WTC11 (cell line): Measurements from ENCODE around the gene SEC24C. TPM values are rescaled to one million over a fixed set of nuclear protein-coding genes. Genes with fewer than 3 reads are reported as not detected.

Source experiments
- CBFB ChIP-seq: sonication (generic); formaldehyde crosslinking; IDR thresholded peaks from 2 replicates; pipeline ENCODE4 v1.8.1; 2022; ENCODE audit warnings: mild to moderate bottlenecking, low read depth, missing genetic modification reagents
- CDX4 ChIP-seq: fragments of 250-450 bp; sonication (Bioruptor Pico); IDR thresholded peaks from 2 replicates; pipeline ENCODE4 v1.9.0; 2021; ENCODE audit warnings: moderate library complexity, mild to moderate bottlenecking, inconsistent platforms, borderline replicate concordance
- EMX1 ChIP-seq: fragments of 250-450 bp; sonication (Bioruptor Pico); IDR thresholded peaks from 2 replicates; pipeline ENCODE4 v1.8.0; 2021; ENCODE audit warnings: mild to moderate bottlenecking
- ESRRA ChIP-seq: sonication (generic); formaldehyde crosslinking; IDR thresholded peaks from 2 replicates; pipeline ENCODE4 v1.8.1; 2022; ENCODE audit warnings: mild to moderate bottlenecking, missing genetic modification reagents, borderline replicate concordance
- FOXK1 ChIP-seq: sonication (generic); formaldehyde crosslinking; IDR thresholded peaks from 2 replicates; pipeline ENCODE4 v1.8.0; 2022; ENCODE audit warnings: mild to moderate bottlenecking, moderate library complexity, missing genetic modification reagents
- FOXP1 ChIP-seq: sonication (generic); formaldehyde crosslinking; IDR thresholded peaks from 2 replicates; pipeline ENCODE4 v1.8.0; 2022; ENCODE audit warnings: missing genetic modification reagents, mild to moderate bottlenecking, moderate library complexity, borderline replicate concordance
- GABPB1 ChIP-seq: sonication (generic); formaldehyde crosslinking; IDR thresholded peaks from 2 replicates; pipeline ENCODE4 v1.8.1; 2023; ENCODE audit warnings: mild to moderate bottlenecking, missing genetic modification reagents
- GTF2I ChIP-seq: fragments of 250-450 bp; sonication (Bioruptor Pico); conservative IDR thresholded peaks from 2 replicates; pipeline ENCODE4 v1.4.0; 2021; ENCODE audit warnings: mild to moderate bottlenecking
- JAZF1 ChIP-seq: fragments of 250-450 bp; sonication (Bioruptor Pico); IDR thresholded peaks from 2 replicates; pipeline ENCODE4 v1.9.0; 2021; ENCODE audit warnings: moderate library complexity, mild to moderate bottlenecking, inconsistent platforms
- MAX ChIP-seq: sonication (generic); formaldehyde crosslinking; IDR thresholded peaks from 2 replicates; pipeline ENCODE4 v1.8.0; 2022; ENCODE audit warnings: mild to moderate bottlenecking, missing genetic modification reagents
- NR3C1 ChIP-seq: sonication (generic); formaldehyde crosslinking; conservative IDR thresholded peaks from 2 replicates; pipeline ENCODE4 v1.8.1; 2023; ENCODE audit warnings: low read depth, mild to moderate bottlenecking, missing genetic modification reagents
- OVOL2 ChIP-seq: fragments of 250-450 bp; sonication (Bioruptor Pico); IDR thresholded peaks from 2 replicates; pipeline ENCODE4 v1.9.0; 2021; ENCODE audit warnings: mild to moderate bottlenecking, borderline replicate concordance
- PRDM15 ChIP-seq: sonication (generic); formaldehyde crosslinking; IDR thresholded peaks from 2 replicates; pipeline ENCODE4 v1.8.0; 2022; ENCODE audit warnings: missing genetic modification reagents
- SMAD4 ChIP-seq: sonication (generic); formaldehyde crosslinking; IDR thresholded peaks from 2 replicates; pipeline ENCODE4 v1.8.0; 2022; ENCODE audit warnings: mild to moderate bottlenecking, missing genetic modification reagents
- SOX15 ChIP-seq: fragments of 250-450 bp; sonication (Bioruptor Pico); IDR thresholded peaks from 2 replicates; pipeline ENCODE4 v1.9.0; 2021; ENCODE audit warnings: mild to moderate bottlenecking
- TCF7 ChIP-seq: sonication (generic); formaldehyde crosslinking; IDR thresholded peaks from 2 replicates; pipeline ENCODE4 v1.8.0; 2022; ENCODE audit warnings: mild to moderate bottlenecking, low read depth, missing genetic modification reagents, moderate library complexity
- TEAD1 ChIP-seq: sonication (generic); formaldehyde crosslinking; IDR thresholded peaks from 2 replicates; pipeline ENCODE4 v1.8.0; 2022; ENCODE audit warnings: mild to moderate bottlenecking, missing genetic modification reagents
- TEAD4 ChIP-seq: sonication (generic); formaldehyde crosslinking; IDR thresholded peaks from 2 replicates; pipeline ENCODE4 v1.8.0; 2022; ENCODE audit warnings: mild to moderate bottlenecking, missing genetic modification reagents
- ZBTB21 ChIP-seq: sonication (generic); formaldehyde crosslinking; IDR thresholded peaks from 2 replicates; pipeline ENCODE4 v1.8.1; 2023; ENCODE audit warnings: mild to moderate bottlenecking, missing genetic modification reagents, borderline replicate concordance
- ZMAT4 ChIP-seq: fragments of 250-450 bp; sonication (Bioruptor Pico); IDR thresholded peaks from 2 replicates; pipeline ENCODE4 v1.9.0; 2021; ENCODE audit warnings: mild to moderate bottlenecking
- ZNF671 ChIP-seq: fragments of 250-450 bp; sonication (Bioruptor Pico); IDR thresholded peaks from 2 replicates; pipeline ENCODE4 v1.8.0; 2021; ENCODE audit warnings: mild to moderate bottlenecking
- total RNA-seq: library from RNA; stranded (reverse); gene quantifications from 3 replicates; pipeline ENCODE4 v1.2.3, GENCODE V29; 2021
- TF ChIP-seq, protein P1 (sequence below): sonication (generic); formaldehyde crosslinking; conservative IDR thresholded peaks from 2 replicates; pipeline ENCODE4 v1.8.1; 2022; ENCODE audit warnings: mild to moderate bottlenecking, missing genetic modification reagents
- TF ChIP-seq, protein P2 (sequence below): sonication (generic); formaldehyde crosslinking; IDR thresholded peaks from 2 replicates; pipeline ENCODE4 v1.8.1; 2022; ENCODE audit warnings: low read depth, mild to moderate bottlenecking, moderate library complexity, missing genetic modification reagents, borderline replicate concordance
- TF ChIP-seq, protein P3 (sequence below): fragments of 250-450 bp; sonication (Bioruptor Pico); IDR thresholded peaks from 2 replicates; pipeline ENCODE4 v1.9.0; 2021; ENCODE audit warnings: mild to moderate bottlenecking, borderline replicate concordance
- TF ChIP-seq, protein P4 (sequence below): sonication (generic); formaldehyde crosslinking; IDR thresholded peaks from 2 replicates; pipeline ENCODE4 v1.8.0; 2022; ENCODE audit warnings: mild to moderate bottlenecking, missing genetic modification reagents
- TF ChIP-seq, protein P5 (sequence below): sonication (generic); formaldehyde crosslinking; IDR thresholded peaks from 2 replicates; pipeline ENCODE4 v1.8.1; 2022; ENCODE audit warnings: missing genetic modification reagents, borderline replicate concordance

Gene SEC24C
- total RNA-seq, 1 experiment from 2014 or later = 74.2 TPM

- TF ChIP-seq SOX15 (CRISPR knock-in tag) = no peak
- no peak for TF ChIP-seq CBFB (CRISPR knock-in tag)
- no peak for TF ChIP-seq GTF2I (CRISPR knock-in tag)
- TF ChIP-seq FOXP1 (CRISPR knock-in tag) = peak; percentile 36; the same call in 1 of the 2 replicates
- TF ChIP-seq ZBTB21 = no peak
- TF ChIP-seq ZNF671 = no peak
- no peak for TF ChIP-seq OVOL2 (CRISPR knock-in tag)
- TF ChIP-seq FOXK1 = peak; percentile 80; the same call in 1 of the 2 replicates
- no peak for TF ChIP-seq TCF7 (CRISPR knock-in tag)
- TF ChIP-seq PRDM15 (CRISPR knock-in tag) = no peak
- TF ChIP-seq ZMAT4 = no peak
- TF ChIP-seq TEAD1 = peak; percentile 77
- TF ChIP-seq NR3C1 (CRISPR knock-in tag) = no peak
- TF ChIP-seq, protein P1, sequence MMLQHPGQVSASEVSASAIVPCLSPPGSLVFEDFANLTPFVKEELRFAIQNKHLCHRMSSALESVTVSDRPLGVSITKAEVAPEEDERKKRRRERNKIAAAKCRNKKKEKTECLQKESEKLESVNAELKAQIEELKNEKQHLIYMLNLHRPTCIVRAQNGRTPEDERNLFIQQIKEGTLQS (CRISPR knock-in tag) = no peak
- no peak for TF ChIP-seq EMX1 (CRISPR knock-in tag)
- TF ChIP-seq JAZF1 (CRISPR knock-in tag) = no peak
- TF ChIP-seq ESRRA (CRISPR knock-in tag) = no peak
- TF ChIP-seq SMAD4 = no peak
- TF ChIP-seq, protein P2, sequence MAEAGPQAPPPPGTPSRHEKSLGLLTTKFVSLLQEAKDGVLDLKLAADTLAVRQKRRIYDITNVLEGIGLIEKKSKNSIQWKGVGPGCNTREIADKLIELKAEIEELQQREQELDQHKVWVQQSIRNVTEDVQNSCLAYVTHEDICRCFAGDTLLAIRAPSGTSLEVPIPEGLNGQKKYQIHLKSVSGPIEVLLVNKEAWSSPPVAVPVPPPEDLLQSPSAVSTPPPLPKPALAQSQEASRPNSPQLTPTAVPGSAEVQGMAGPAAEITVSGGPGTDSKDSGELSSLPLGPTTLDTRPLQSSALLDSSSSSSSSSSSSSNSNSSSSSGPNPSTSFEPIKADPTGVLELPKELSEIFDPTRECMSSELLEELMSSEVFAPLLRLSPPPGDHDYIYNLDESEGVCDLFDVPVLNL (CRISPR knock-in tag) = no peak
- no peak for TF ChIP-seq CDX4 (CRISPR knock-in tag)
- TF ChIP-seq MAX (CRISPR knock-in tag) = peak; percentile 53
- TF ChIP-seq, protein P3, sequence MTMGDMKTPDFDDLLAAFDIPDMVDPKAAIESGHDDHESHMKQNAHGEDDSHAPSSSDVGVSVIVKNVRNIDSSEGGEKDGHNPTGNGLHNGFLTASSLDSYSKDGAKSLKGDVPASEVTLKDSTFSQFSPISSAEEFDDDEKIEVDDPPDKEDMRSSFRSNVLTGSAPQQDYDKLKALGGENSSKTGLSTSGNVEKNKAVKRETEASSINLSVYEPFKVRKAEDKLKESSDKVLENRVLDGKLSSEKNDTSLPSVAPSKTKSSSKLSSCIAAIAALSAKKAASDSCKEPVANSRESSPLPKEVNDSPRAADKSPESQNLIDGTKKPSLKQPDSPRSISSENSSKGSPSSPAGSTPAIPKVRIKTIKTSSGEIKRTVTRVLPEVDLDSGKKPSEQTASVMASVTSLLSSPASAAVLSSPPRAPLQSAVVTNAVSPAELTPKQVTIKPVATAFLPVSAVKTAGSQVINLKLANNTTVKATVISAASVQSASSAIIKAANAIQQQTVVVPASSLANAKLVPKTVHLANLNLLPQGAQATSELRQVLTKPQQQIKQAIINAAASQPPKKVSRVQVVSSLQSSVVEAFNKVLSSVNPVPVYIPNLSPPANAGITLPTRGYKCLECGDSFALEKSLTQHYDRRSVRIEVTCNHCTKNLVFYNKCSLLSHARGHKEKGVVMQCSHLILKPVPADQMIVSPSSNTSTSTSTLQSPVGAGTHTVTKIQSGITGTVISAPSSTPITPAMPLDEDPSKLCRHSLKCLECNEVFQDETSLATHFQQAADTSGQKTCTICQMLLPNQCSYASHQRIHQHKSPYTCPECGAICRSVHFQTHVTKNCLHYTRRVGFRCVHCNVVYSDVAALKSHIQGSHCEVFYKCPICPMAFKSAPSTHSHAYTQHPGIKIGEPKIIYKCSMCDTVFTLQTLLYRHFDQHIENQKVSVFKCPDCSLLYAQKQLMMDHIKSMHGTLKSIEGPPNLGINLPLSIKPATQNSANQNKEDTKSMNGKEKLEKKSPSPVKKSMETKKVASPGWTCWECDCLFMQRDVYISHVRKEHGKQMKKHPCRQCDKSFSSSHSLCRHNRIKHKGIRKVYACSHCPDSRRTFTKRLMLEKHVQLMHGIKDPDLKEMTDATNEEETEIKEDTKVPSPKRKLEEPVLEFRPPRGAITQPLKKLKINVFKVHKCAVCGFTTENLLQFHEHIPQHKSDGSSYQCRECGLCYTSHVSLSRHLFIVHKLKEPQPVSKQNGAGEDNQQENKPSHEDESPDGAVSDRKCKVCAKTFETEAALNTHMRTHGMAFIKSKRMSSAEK (CRISPR knock-in tag) = no peak
- TF ChIP-seq, protein P4, sequence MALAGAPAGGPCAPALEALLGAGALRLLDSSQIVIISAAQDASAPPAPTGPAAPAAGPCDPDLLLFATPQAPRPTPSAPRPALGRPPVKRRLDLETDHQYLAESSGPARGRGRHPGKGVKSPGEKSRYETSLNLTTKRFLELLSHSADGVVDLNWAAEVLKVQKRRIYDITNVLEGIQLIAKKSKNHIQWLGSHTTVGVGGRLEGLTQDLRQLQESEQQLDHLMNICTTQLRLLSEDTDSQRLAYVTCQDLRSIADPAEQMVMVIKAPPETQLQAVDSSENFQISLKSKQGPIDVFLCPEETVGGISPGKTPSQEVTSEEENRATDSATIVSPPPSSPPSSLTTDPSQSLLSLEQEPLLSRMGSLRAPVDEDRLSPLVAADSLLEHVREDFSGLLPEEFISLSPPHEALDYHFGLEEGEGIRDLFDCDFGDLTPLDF = no peak
- peak; percentile 94 for TF ChIP-seq GABPB1 (CRISPR knock-in tag)
- TF ChIP-seq TEAD4 (CRISPR knock-in tag) = no peak
- TF ChIP-seq, protein P5, sequence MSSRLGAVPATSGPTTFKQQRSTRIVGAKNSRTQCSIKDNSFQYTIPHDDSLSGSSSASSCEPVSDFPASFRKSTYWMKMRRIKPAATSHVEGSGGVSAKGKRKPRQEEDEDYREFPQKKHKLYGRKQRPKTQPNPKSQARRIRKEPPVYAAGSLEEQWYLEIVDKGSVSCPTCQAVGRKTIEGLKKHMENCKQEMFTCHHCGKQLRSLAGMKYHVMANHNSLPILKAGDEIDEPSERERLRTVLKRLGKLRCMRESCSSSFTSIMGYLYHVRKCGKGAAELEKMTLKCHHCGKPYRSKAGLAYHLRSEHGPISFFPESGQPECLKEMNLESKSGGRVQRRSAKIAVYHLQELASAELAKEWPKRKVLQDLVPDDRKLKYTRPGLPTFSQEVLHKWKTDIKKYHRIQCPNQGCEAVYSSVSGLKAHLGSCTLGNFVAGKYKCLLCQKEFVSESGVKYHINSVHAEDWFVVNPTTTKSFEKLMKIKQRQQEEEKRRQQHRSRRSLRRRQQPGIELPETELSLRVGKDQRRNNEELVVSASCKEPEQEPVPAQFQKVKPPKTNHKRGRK = no peak
Observed at GRCh38 chr10:73730153-73730906, 13.8 kb upstream of the SEC24C start (continued).
